Fibroblast of the conjunctiva (primary cell): Measurements from ENCODE around the gene NPAS3.

ENCODE experiments used
- DNase-seq: peaks from one replicate; pipeline ENCODE4 v3.0.0-alpha.2; 2010; ENCODE audit warnings: low read depth

Gene NPAS3

DNA sequence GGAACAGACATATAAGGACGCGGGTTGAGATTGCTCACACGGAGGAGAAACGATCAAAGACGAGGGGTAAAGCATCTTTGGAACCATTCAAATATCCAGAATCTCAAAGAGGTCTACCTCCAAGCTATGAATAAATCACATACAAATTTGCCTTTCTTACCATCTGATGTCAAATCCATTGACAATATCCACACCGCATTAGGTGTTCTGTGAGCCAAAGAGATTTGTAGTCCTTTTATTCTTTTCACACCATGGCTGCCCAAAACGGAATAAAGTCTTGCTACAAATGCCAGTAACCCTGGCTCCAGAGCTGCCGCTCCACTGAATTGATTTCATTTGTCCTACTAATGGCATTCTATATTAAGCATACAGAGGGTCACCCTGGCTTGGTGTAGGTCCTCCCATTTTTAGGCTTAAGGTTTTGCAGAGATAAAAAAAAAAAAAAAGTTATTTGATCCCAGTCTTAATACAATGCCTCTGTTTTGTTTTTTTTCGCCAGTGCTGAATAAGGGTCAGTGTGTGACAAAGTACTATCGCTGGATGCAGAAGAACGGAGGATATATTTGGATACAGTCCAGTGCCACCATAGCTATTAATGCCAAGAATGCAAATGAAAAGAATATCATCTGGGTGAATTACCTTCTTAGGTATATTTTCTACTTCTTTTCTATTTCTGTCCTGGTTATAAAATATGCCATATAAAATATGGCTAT is 854.9 kb downstream of the NPAS3 start:
- no peak for DNase-seq

DNA sequence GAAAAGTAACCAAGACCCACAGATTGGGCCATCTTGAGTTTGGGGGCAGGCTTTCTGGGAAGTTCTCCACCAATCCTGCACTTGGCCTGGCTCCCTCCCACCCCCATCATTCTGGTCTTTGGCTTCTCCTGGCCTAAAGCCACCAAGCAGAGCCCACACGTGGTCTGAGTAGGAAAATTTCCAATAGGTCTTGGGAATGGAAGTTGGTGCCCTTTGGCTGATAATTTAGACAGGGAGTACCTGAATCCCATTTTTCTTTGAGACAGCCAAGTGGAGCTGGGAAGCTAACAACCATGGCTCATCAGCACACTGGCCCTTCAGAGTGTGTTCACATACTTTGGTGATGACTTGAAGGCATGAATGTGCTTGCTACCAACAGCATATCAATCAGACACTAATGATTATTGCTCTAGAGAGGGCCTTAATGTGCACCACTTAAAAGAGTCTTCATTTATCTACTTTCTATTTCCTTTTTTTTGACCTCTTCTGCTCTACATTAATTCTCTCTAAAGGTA is 856.2 kb downstream of the NPAS3 start:
- DNase-seq, result no peak

DNA sequence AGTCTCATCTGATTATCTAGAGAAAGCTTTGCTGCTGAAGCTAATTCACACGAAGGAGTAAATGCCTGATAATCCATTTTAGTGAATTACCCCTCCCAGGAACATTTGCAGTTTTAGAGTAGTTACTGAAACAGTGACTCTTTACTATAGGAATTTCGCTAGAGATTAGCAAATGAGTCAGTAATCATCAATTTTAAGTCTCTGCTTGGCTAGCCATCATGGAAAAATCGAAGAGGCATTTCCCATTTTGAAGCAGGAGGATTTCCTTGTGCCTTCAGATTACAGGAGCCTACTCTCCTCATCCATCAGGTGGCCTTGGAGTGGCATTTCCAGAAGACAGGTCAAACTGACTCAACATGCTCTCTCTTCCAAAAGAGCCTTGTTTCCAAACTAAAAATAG is 857.7 kb downstream of the NPAS3 start:
- no peak for DNase-seq

DNA sequence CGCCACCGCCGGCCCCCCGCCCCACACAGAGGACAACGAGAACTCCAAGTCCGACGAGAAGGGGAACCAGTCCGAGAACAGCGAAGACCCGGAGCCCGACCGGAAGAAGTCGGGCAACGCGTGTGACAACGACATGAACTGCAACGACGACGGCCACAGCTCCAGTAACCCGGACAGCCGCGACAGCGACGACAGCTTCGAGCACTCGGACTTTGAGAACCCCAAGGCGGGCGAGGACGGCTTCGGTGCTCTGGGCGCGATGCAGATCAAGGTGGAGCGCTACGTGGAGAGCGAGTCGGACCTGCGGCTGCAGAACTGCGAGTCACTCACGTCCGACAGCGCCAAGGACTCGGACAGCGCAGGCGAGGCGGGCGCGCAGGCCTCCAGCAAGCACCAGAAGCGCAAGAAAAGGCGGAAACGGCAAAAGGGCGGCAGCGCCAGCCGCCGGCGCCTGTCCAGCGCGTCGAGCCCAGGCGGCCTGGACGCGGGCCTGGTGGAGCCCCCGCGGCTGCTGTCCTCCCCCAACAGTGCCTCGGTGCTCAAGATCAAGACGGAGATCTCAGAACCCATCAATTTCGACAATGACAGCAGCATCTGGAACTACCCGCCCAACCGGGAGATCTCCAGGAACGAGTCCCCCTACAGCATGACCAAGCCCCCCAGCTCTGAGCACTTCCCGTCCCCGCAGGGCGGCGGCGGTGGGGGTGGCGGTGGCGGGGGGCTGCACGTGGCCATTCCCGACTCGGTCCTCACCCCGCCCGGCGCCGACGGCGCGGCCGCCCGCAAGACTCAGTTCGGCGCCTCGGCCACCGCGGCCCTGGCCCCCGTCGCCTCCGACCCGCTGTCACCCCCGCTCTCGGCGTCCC is 861.3 kb downstream of the NPAS3 start:
- DNase-seq, result no peak

DNA sequence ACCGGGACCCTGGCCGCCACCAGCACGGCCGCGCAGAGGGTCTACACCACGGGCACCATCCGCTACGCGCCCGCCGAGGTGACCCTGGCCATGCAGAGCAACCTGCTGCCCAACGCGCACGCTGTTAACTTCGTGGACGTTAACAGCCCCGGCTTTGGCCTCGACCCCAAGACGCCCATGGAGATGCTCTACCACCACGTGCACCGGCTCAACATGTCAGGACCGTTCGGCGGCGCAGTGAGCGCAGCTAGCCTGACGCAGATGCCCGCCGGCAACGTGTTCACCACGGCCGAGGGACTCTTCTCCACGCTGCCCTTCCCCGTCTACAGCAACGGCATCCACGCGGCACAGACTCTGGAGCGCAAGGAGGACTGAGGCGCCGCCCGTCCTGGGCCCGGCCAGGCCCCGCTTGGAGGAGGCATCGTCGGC is 862.1 kb downstream of the NPAS3 start:
- no peak for DNase-seq

DNA sequence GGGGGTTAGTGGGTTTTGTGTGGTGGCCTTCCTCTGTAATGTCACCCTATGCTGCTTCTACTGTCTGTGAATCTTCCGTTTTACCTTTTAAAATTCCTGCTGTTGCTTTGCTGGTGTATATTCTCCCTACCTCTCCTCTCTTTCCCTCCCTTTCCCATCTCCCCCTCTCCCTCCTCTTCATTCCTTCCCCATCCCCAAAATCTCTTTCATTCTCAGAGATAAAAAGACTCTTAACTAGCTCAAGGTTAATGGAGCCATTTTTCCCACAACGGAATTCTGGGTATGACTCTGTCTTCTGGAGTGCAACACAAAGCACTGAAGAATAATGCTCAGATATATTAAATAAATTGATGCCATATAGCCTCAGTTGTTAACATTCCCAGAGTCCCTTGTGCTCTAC is 864.1 kb downstream of the NPAS3 start:
- DNase-seq, result no peak

DNA sequence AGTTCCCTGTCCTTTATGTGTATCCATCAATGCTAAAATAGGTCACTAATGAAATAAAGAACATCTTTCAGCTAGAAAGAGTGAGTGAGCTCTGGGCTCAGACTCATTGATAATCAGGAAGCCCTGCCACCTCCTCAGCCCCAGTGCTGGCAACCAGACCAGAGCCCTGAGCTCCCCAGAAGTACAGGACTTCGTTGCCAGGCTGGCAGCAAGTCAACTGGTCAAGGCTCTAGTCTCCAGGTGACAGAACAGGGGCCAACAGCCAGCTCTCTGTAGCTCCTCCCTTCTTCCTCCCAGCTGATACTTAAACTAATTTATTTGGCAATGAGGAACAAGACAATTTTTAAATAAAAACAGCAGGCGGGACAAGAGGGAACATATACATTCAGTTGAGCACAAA is 866.9 kb downstream of the NPAS3 start:
- no peak for DNase-seq

DNA sequence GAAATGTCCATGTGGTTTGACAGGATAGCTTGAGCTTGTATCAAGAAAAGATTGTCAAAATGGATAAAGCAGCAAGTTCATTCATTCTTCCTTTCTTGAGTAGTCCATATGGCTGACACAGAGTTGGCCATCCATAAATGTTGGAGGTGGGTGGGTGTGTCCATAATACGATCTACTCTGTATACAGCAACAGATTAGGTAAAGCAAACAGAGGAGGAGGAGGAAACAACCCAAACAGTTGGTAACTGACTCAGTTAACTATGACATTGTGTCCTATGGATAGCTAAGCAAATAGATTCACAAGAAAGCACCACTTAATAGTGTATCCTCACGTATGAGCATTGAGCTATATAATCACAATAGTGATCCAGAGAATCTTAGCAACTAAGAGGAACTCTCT is 868.2 kb downstream of the NPAS3 start:
- no peak for DNase-seq

DNA sequence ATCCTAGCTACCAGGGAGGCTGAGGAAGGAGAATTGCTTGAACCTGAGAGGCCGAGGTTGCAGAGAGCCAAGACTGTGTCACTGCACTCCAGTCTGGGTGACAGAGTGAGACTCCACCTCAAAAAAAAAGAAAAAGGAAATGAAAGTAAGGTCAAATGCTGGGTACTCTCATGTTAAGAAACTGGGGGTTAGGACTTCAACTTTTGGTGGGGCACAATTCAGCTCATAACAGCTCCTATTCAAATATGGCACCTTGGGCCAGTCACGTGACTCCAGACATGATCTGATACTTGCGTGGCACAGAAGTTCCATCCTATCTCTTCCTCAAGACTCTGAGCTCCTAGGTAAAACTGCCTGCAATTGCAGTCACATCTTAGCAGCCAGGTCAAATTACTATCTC is 869.5 kb downstream of the NPAS3 start:
- no peak for DNase-seq

DNA sequence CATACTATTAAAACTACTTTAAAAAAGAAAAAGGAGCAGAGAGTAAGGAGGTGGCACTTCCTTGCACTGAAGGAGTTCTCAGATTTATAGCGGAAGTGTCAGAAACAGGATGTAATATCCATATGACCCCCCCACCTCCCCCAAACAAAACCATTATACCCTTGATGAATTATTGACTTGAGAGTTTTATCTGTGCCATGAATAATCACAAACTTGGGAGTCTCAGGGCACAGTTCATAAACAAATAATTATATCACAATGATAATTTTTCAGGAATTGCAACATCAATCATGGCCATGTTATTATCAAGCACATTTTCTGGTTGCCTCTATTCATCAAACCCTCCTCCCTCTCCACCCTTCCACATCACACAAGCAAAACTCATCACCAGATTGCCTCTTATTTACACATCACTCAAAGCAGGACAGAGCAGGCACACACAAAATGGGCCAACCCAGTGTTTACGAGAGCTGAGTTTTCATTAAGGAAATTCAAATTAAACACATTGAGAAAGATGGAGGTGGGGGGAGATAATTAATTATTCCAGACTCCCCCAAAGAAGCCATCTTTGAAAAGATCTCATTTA is 870.8 kb downstream of the NPAS3 start:
- no peak for DNase-seq

DNA sequence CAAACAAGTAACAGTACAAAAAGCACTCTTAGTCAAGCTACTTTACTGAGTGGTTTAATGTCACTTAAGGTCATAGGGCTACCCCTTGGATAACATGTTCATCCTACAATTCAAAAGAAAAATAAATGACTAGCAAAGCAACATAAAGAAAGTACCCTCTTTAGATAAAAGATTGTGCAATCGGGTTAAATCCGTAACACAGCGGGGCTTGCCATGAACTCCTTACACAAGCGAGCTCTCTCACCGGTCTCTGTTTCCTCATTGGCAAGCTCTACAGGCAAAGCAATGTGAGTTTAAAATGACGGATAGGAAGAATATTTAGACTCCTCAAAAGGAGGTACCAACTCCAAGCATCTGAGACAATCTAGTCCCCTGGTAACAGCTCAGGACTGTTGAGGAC is 871.6 kb downstream of the NPAS3 start:
- no peak for DNase-seq

DNA sequence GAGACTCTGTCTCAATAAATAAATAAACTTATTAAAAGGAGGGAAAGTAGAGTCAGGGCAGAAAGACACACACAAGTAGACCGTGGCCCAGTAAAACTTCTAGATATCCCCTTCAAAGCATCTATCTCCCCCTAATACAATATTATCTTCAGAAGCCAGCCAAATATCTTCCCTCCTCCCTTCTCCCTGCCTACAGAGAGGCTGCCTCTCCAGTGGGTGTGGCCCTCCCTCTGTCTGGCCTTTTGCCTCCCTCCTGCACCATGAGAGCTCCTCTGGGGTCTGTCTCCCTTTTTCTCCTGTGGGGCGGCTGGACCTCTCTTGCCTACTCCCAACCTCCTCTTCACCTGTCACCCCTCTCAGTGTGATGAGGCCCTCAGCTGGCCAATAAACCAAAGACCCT is 873.0 kb downstream of the NPAS3 start:
- no peak for DNase-seq

DNA sequence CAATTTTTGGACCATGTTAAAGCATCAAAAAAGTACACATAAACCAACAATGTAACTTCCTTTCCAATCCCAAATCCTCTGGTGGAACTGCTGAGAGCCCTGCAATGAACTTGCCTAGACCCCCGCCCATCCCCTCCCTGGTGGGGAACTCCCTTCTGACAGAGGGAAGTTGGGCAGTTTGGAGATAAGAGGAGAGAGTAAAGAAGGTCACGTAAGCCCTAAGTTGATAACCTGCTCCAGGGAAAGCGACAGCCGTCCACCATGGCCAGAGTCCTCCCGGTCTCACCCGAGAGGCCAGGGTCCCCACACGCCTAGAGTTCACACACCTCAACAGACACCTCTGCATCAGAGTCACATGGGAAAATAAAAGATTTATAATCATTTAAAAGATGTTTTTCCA is 873.5 kb downstream of the NPAS3 start:
- DNase-seq, result no peak

DNA sequence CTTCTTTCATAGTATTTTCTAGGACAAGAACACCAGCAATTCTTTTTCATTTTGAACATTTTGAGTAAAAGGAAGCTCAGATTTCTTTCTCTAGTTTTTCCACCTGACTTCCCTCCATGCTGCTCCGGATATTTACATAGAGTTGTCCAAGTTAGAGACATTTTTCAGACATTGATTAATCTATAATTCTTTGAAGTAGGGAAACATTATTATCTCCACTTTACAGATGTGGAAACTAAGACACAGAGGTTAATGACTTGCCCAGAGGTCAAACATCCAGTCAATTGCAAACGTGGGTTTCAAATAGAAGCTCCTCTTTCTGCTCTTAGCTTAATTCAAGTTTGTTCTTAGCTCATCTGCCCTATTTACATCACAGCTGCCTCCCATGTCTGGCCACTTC is 873.9 kb downstream of the NPAS3 start:
- no peak for DNase-seq

DNA sequence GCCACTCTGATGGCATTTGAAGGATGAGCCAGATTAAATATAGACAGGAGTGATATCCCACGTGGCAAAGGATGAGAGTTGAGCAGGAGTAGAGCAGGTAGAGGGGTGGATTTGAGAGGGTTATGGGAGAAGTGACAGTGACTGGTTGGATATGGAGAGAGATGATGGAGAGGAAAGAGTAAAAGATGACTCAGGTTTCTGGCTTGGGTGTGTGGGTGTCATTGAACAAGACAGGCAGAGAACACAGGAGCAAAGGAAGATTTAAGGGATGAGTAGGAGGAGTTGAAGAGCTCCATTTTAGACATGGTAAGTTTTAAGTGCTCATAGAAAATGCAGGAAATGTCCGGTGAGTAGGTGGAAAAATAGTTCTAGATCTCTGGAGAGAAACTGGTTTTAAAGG is 875.3 kb downstream of the NPAS3 start:
- no peak for DNase-seq

DNA sequence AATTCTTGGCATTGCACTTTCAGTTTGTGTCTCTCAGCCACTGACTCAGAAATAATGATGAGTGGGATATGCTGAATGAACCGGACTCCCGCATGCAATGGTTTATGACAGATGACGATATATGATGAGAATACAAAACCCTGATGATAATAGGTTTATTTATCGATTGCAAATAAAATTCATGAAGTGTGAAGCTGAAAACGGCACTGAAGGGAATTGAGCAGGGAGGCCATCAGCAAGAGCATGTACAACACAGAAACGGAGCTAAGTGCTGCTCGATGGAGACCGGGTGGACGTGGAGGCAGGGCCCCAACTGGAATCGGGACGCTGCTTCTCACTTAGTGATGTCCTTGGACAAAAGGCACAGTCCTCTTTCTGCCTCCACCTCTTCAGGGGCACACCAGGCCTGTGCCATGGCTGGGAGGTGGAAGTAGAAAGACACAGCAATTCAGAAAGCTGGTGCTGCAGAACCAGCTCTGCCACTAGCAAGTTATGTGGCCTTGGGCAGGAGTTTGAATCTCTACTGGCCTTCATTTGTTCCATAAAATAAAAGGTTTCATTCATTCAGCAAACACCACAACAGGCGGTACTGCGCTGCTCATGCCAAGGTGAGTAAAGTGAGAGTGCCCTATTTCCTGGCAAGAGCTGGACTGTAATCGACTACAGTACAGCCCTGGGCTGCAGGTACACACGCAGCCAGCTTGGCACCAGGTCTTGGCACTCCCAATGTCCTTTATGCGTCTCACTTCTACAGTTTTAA is 895.2 kb downstream of the NPAS3 start:
- no peak for DNase-seq

DNA sequence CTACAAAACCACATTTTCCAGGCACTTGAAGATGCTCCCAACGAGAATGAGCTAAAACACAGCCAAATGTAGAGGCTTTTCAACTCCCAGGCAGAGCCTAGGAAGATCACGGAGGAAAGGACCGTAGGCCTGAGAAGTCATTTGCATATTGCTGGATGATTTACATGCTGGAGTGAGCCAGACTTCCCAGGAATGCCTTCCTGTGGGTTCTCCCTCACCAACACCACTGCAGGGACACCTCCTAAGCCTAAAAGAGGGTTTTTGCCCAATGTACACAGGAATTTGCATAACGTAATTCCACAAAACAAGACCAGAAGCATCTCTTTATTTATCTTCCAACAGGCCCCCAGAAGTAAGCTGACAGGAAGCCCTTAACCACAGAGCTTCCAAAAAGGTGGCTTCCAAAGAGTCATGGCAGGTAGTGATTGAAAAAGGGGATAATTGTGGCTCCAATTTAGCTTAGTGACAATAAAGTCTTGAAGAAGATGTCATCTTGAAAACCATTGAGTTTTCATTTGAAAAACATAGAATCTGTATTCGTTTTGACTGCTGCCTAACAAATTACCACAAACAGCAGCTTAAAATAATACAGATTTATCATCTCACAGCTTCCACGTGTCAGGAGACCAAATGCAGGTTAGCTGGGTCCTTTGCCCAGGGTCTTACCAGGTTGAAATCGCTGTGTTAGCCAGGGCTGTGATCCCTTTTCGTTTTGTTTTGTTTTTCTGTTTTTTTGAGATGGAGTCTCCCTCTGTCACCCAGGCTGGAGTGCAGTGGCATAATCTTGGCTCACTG is 896.0 kb downstream of the NPAS3 start:
- no peak for DNase-seq

DNA sequence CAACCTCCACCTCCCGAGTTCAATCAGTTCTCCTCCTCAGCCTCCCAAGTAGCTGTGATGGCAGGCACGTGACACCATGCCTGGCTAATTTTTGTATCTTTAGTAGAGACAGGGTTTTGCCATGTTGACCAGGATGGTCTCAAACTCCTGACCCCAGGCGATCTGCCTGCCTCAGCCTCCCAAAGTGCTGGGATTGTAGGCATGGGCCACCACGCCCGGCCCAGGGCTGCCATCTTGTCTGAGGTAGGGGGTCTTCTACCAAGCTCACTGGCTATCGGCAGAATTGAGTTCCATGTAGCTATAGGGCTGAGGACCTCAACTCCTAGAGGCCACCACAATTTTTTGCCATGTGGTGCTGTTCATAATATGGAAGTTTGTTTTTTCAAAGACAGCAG is 896.6 kb downstream of the NPAS3 start:
- no peak for DNase-seq

DNA sequence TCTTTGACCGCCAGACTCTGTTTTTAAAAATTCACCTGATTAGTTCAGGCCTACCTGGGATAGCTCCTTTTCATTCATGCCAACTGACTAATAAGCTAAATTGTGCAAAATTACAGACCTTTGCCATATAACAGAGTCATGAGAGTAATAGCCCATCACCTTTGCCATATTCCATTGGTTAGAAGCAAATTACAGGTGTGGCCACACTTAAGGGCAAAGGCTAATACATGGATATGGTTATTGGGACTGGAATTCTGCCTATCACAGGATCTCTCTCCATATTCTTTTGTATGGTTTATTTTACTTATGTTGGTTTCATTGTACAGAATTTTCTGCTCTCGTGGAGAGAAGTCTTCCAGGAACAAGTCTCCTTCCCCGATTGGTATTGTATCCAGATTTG is 897.0 kb downstream of the NPAS3 start:
- DNase-seq, result no peak

DNA sequence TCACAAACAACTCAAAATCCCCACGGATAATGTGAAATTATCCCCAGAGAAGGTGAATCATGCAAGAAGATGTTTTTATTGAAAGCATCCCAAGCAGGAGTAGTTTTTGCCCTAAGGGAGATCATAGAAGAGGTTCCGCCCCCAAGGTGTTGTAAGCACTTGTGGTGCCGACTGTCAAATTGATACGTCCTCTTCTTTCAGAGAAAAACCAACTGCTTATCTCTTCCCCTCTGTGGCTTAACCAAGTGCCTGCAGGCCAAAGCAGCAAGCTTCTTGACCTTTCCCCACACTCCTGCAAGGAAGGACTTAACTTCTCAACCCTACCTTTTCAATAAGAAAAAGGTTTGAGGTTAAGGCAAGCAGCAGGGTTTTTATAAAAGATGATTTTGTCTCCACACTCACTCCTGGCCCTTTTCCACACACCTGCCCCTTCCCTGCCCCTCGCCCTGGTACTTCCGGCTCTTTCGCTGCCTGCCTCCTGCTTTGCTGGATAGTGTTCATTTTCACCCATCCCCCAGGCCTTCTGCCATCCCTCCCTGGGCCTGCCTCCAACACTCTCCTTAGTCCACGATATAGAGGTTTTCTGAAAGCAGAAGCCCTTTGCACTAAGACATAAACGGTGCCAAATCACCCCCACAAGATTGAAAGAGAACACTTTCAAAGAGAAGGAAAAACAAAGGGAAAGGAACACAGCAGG is 897.7 kb downstream of the NPAS3 start:
- DNase-seq, result no peak
